CD14-positive monocyte (primary cell): ENCODE results near the gene UNC13B. TPM values are rescaled to one million over a fixed set of nuclear protein-coding genes. Genes with fewer than 3 reads are reported as not detected.

Source experiments
- DNase-seq, 3 donors: peaks; one replicate each; pipeline ENCODE4 v3.0.0-alpha.2; 2011 to 2022
- H2AFZ ChIP-seq: 2 replicates; pipeline ENCODE4 v1.6.0; 2012; ENCODE audit warnings: mild to moderate bottlenecking, low read depth, low read length, inconsistent platforms; ENCODE audit not compliant: insufficient read depth, poor library complexity, severe bottlenecking
- H3K27ac ChIP-seq, 2 donors: 1 replicate in 1 of 2; 2 replicates in 1 of 2; pipeline ENCODE4 v1.5.1; 2012 to 2013; ENCODE audit warnings: low read length in 2 of 2, control low read depth in 1 of 2, inconsistent platforms in 1 of 2, low read depth in 1 of 2, mild to moderate bottlenecking in 1 of 2
- H3K27me3 ChIP-seq, 2 donors: one replicate each; pipeline versions ENCODE4 v1.6.0 to v1.6.1; 2011 to 2013; ENCODE audit warnings: low read length in 2 of 2; ENCODE audit not compliant: control insufficient read depth in 2 of 2, insufficient read depth in 2 of 2
- H3K36me3 ChIP-seq, 2 donors: replicated peaks in 1 of 2; 1 replicate in 1 of 2; 2 replicates in 1 of 2; pipeline versions ENCODE4 v1.5.1 to v1.6.1; 2012 to 2013; ENCODE audit warnings: low read length in 2 of 2, control low read depth in 1 of 2, inconsistent platforms in 1 of 2, mild to moderate bottlenecking in 1 of 2; ENCODE audit not compliant: insufficient read depth in 2 of 2, control insufficient read depth in 1 of 2
- H3K4me1 ChIP-seq, 2 donors: 1 replicate in 1 of 2; 2 replicates in 1 of 2; pipeline versions ENCODE4 v1.5.1 to v1.6.1; 2012 to 2013; ENCODE audit warnings: low read length in 2 of 2, control low read depth in 1 of 2, inconsistent platforms in 1 of 2, mild to moderate bottlenecking in 1 of 2, moderate library complexity in 1 of 2; ENCODE audit not compliant: insufficient read depth in 2 of 2, control insufficient read depth in 1 of 2
- H3K4me2 ChIP-seq: replicated peaks from 2 replicates; pipeline ENCODE3; 2012; ENCODE audit warnings: low read length, moderate library complexity, mild to moderate bottlenecking; ENCODE audit not compliant: poor library complexity, severe bottlenecking; ENCODE audit errors: extremely low read depth
- H3K4me3 ChIP-seq, 3 experiments: fragments of 200-600 bp in 1 of 3; sonication (generic) in 1 of 3; replicated peaks in 1 of 3; 1 replicate in 2 of 3; 2 replicates in 1 of 3; pipeline ENCODE4 v1.5.1; 2011 to 2013; ENCODE audit warnings: low read length in 3 of 3, mild to moderate bottlenecking in 3 of 3, control low read depth in 2 of 3, low read depth in 2 of 3, inconsistent platforms in 1 of 3, moderate library complexity in 1 of 3
- H3K79me2 ChIP-seq: 2 replicates; pipeline ENCODE4 v1.6.0; 2012; ENCODE audit warnings: mild to moderate bottlenecking, control low read depth, inconsistent platforms, low read length, moderate library complexity; ENCODE audit not compliant: insufficient read depth
- H3K9ac ChIP-seq: 2 replicates; pipeline ENCODE4 v1.6.0; 2017; ENCODE audit warnings: low read length, mild to moderate bottlenecking; ENCODE audit not compliant: insufficient read depth, poor library complexity, severe bottlenecking
- H3K9me3 ChIP-seq, 2 donors: replicated peaks in 1 of 2; 1 replicate in 1 of 2; 2 replicates in 1 of 2; pipeline versions ENCODE4 v1.5.1 to v1.6.1; 2012 to 2013; ENCODE audit warnings: low read length in 2 of 2, control low read depth in 1 of 2; ENCODE audit not compliant: control insufficient read depth in 1 of 2, insufficient read depth in 1 of 2
- H4K20me1 ChIP-seq: 2 replicates; pipeline ENCODE4 v1.6.0; 2012; ENCODE audit warnings: mild to moderate bottlenecking, low read length, control low read depth, moderate library complexity; ENCODE audit not compliant: insufficient read depth
- H3K27ac Mint-ChIP-seq, 7 donors: one replicate each; pipeline ENCODE4 v1.8.0; 2020; ENCODE audit warnings: mild to moderate bottlenecking in 7 of 7, mixed read lengths in 7 of 7, moderate library complexity in 6 of 7, inconsistent platforms in 2 of 7
- H3K27me3 Mint-ChIP-seq, 3 donors: one replicate each; pipeline ENCODE4 v1.8.0; 2021 to 2022; ENCODE audit warnings: low read depth in 3 of 3, mild to moderate bottlenecking in 3 of 3, mixed read lengths in 3 of 3, moderate library complexity in 3 of 3, inconsistent platforms in 1 of 3
- H3K36me3 Mint-ChIP-seq, 2 donors: one replicate each; pipeline ENCODE4 v1.8.0; 2020; ENCODE audit warnings: mixed read lengths in 2 of 2, inconsistent platforms in 1 of 2, mild to moderate bottlenecking in 1 of 2
- H3K4me1 Mint-ChIP-seq: one replicate; pipeline ENCODE4 v1.8.0; 2020; ENCODE audit warnings: mild to moderate bottlenecking, mixed read lengths
- H3K4me3 Mint-ChIP-seq, 2 donors: one replicate each; pipeline ENCODE4 v1.8.0; 2020; ENCODE audit warnings: mild to moderate bottlenecking in 2 of 2, mixed read lengths in 2 of 2, moderate library complexity in 1 of 2
- H3K9me3 Mint-ChIP-seq, 7 donors: one replicate each; pipeline ENCODE4 v1.8.0; 2020 to 2022; ENCODE audit warnings: mixed read lengths in 7 of 7, mild to moderate bottlenecking in 6 of 7, moderate library complexity in 6 of 7, inconsistent platforms in 2 of 7
- CTCF ChIP-seq: fragments of 200-600 bp; IDR thresholded peaks from one replicate; pipeline ENCODE4 v1.8.0; 2022; ENCODE audit warnings: antibody characterized with exemption, mild to moderate bottlenecking
- WGBS: methylation state at CpG from one replicate; pipeline ENCODE4 v1.1.5; 2013; ENCODE audit warnings: missing lambda C conversion rate; ENCODE audit not compliant: insufficient coverage; 5-methylcytosine and 5-hydroxymethylcytosine counted together
- intact Hi-C, 2 donors: fragments of 100-400 bp; cut with micrococcal nuclease; formaldehyde crosslinking; loops; one replicate each; pipeline versions ENCODE4 v1.15.0 to v1.15.1; 2023
- polyA plus RNA-seq, 3 donors: library from polyadenylated mRNA; depleted of rRNA in 1 of 3; unstranded in 2 of 3; stranded (reverse) in 1 of 3; fragments of 300-500 nt in 2 of 3; fragments of >200 nt in 1 of 3; fragmentation: Illumina TruSeq in 2 of 3; gene quantifications; 1 replicate in 2 of 3; 2 replicates in 1 of 3; pipeline ENCODE4 v1.2.3, GENCODE V29; 2012 to 2021

The UNC13B gene
- polyA plus RNA-seq, 3 donors = 0.41 to 0.81 (median 0.66) TPM

GRCh38 chr9:35253075-35253474 is 91.3 kb downstream of the UNC13B start:
- Mint-ChIP-seq H3K27ac (no peak overlapping the region), H3K36me3 (no peaks in the 10 kb centered on the region), H3K27me3 (peaks cover 0 to 2% (median 0%) of the 10 kb centered on the region in 3 donors), H3K9me3 (peaks cover 0 to 6% (median 3%) of the 10 kb centered on the region in 7 donors), H3K4me1 (peaks cover 1% of the 10 kb centered on the region), H3K4me3 (no peak overlapping the region)
- Histone ChIP-seq H3K27me3 (no peaks in the 10 kb centered on the region), H3K79me2 (no peaks in the 10 kb centered on the region), H3K4me2 (no peak overlapping the region), H3K9me3 (no peaks in the 10 kb centered on the region), H3K4me1 (no peaks in the 10 kb centered on the region), H4K20me1 (no peaks in the 10 kb centered on the region), H3K9ac (no peak overlapping the region), H3K4me3 (no peak overlapping the region), H3K36me3 (no peaks in the 10 kb centered on the region), H2AFZ (no peak overlapping the region), H3K27ac (no peak overlapping the region)
- no peak for TF ChIP-seq CTCF
- no peak for DNase-seq
- intact Hi-C loops = loop anchor here (10.0 kb wide), 1 partner anchor 138 kb away; the partner anchor contains the start of gene ATOSB (in 2 of the 2)
- WGBS = no CpG with 5 or more reads among the region's 1 CpG

GRCh38 chr9:35254237-35254636 is 92.4 kb downstream of the UNC13B start:
- no peak overlapping the region for H3K27ac ChIP-seq
- Mint-ChIP-seq H3K27ac (no peak overlapping the region), H3K36me3 (no peaks in the 10 kb centered on the region), H3K4me1 (peaks cover 10% of the 10 kb centered on the region), H3K27me3 (peaks cover 0 to 2% (median 0%) of the 10 kb centered on the region in 3 donors), H3K4me3 (no peak overlapping the region), H3K9me3 (peaks cover 0 to 4% (median 2%) of the 10 kb centered on the region in 7 donors)
- no peaks in the 10 kb centered on the region for H4K20me1 ChIP-seq
- no peak for TF ChIP-seq CTCF
- no peaks in the 10 kb centered on the region for H3K4me1 ChIP-seq
- no peak overlapping the region for H3K4me3 ChIP-seq
- intact Hi-C loops = loop anchor here (10.0 kb wide), 1 partner anchor 139 kb away; the partner anchor contains the start of gene ATOSB (in 2 of the 2)
- no peak overlapping the region for H3K9ac ChIP-seq
- no peak overlapping the region for H3K4me2 ChIP-seq
- no peaks in the 10 kb centered on the region for H3K79me2 ChIP-seq
- H3K9me3 ChIP-seq = no peaks in the 10 kb centered on the region
- DNase-seq = no peak
- no peaks in the 10 kb centered on the region for H3K27me3 ChIP-seq
- no peak overlapping the region for H2AFZ ChIP-seq
- H3K36me3 ChIP-seq = no peaks in the 10 kb centered on the region
